ENCODE data around the gene HSD17B7. TPM values are rescaled to one million over a fixed set of nuclear protein-coding genes. Genes with fewer than 3 reads are reported as not detected.
"Not testable (repeated sequence)": the region's sequence is repeated elsewhere in the genome, so short reads cannot be mapped to it uniquely, and the experiment has no call there.

The HSD17B7 gene
- total RNA-seq, 5 donors from 2014 or later (not counting 1 experiment from before 2014, with no cell fraction given), result 22.0 to 29.6 (median 26.8) TPM

DNA sequence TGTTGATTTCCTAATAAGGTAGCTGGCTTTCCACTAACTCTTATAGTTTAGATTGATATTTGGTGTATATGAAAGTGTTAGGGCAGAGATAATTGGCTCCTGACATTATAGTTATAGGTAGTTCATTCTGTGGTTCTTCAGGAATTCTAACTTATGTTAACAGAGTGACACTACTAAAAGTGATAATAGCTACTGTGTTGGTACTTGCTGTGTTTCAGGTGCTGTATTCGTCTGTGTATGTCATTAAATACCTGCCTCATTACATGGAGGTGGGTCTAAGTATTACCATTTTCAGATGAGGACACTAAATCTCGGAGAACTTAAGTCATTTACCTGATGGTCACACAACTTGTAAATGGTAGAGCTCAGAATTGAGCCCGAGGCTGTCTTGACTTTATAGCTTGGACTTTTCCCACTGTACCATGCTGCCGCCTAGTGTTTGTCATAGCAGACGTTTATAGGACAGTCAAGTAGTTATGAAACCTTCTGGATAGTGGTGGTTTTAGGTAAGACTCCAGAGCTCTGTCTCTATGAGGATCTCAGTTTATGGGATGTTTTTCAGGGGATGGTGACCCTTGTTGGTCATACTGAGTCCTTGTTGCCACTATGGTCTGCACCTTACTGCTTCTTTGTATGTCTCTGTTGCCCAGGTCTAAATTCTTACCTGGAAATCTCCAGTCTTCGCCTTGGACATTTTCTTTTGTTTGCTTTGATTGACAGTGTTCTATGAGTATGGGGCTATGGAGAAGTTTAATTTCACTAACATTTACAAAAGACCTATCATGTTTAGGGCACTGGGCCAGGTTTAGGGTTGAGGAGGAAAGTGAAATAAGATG is 9.7 kb downstream of the HSD17B7 start:
- H3K4me3 Mint-ChIP-seq; POLR2A ChIA-PET; H3K27ac Mint-ChIP-seq; ATAC-seq (replicated peaks in 1 of 4); H3K9me3 ChIP-seq; H3K27me3 Mint-ChIP-seq; CTCF ChIA-PET; H3K4me1 ChIP-seq (ENCODE audit: control insufficient read depth in 1 of 2, extremely low read depth in 1 of 2, insufficient read depth in 2 of 2, low read length in 2 of 2); H3K27me3 ChIP-seq (replicated peaks in 1 of 2; ENCODE audit: control insufficient read depth in 2 of 2, extremely low read depth in 1 of 2, insufficient read depth in 2 of 2, low read length in 1 of 2); H3K27ac ChIP-seq (ENCODE audit: low read length); H3K9me3 Mint-ChIP-seq; H3K4me3 ChIP-seq (ENCODE audit: control insufficient read depth in 1 of 2, extremely low read depth in 1 of 2, low read length in 1 of 2): not testable (repeated sequence)
- Mint-ChIP-seq H3K4me1 (peaks cover 0 to 11% (median 6%) of the 10 kb centered on the region in 3 donors), H3K36me3 (peaks cover 62% of the 10 kb centered on the region)
- peaks cover 0 to 42% of the 10 kb centered on the region in 2 donors for H3K36me3 ChIP-seq (ENCODE audit: control insufficient read depth in 2 of 2, extremely low read depth in 1 of 2, insufficient read depth in 1 of 2, low read length in 1 of 2)
- DNase-seq, result peak in 1 of 35 experiments; percentile 9
- 75% methylated on average over 2 of the region's 6 CpGs for WGBS (ENCODE audit: insufficient coverage)

GRCh38 chr1:162807503-162807902 is 17.0 kb downstream of the HSD17B7 start:
- DNase-seq; H3K9me3 Mint-ChIP-seq; H3K27me3 Mint-ChIP-seq; H3K27ac ChIP-seq (ENCODE audit: low read length); H3K4me1 ChIP-seq (ENCODE audit: control insufficient read depth in 1 of 2, extremely low read depth in 1 of 2, insufficient read depth in 2 of 2, low read length in 2 of 2); H3K27ac Mint-ChIP-seq; H3K9me3 ChIP-seq; ATAC-seq (replicated peaks in 1 of 4); CTCF ChIA-PET; H3K27me3 ChIP-seq (replicated peaks in 1 of 2; ENCODE audit: control insufficient read depth in 2 of 2, extremely low read depth in 1 of 2, insufficient read depth in 2 of 2, low read length in 1 of 2); H3K4me3 ChIP-seq (ENCODE audit: control insufficient read depth in 1 of 2, extremely low read depth in 1 of 2, low read length in 1 of 2); H3K4me3 Mint-ChIP-seq; POLR2A ChIA-PET; H3K4me1 Mint-ChIP-seq: not testable (repeated sequence)
- no CpG with 5 or more reads among the region's 2 CpGs for WGBS (ENCODE audit: insufficient coverage)
- peaks cover 0 to 18% of the 10 kb centered on the region in 2 donors for H3K36me3 ChIP-seq (ENCODE audit: control insufficient read depth in 2 of 2, extremely low read depth in 1 of 2, insufficient read depth in 1 of 2, low read length in 1 of 2)
- peaks cover 74% of the 10 kb centered on the region for H3K36me3 Mint-ChIP-seq

DNA sequence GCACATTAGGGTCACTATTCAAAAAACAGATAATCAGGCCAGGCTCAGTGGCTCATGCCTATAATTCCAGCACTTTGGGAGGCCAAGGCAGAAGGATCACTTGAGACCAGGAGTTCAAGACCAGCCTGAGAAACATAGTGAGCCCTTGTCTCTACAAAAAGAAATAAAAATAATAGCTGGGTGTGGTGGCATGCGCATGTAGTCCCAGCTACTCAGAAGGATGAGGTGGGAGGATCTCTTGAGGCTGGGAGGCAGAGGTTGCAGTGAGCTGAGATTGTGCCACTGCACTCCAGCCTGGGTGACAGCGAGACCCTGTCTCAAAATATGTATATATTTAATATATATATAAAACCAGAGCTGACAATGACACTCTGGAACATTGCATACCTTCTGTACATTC is 21.9 kb downstream of the HSD17B7 start:
- H3K27me3 ChIP-seq (replicated peaks in 1 of 2; ENCODE audit: control insufficient read depth in 2 of 2, extremely low read depth in 1 of 2, insufficient read depth in 2 of 2, low read length in 1 of 2); H3K27ac Mint-ChIP-seq; H3K27ac ChIP-seq (ENCODE audit: low read length); H3K4me3 ChIP-seq (ENCODE audit: control insufficient read depth in 1 of 2, extremely low read depth in 1 of 2, low read length in 1 of 2); CTCF ChIA-PET; H3K4me1 ChIP-seq (ENCODE audit: control insufficient read depth in 1 of 2, extremely low read depth in 1 of 2, insufficient read depth in 2 of 2, low read length in 2 of 2); H3K4me3 Mint-ChIP-seq; H3K9me3 Mint-ChIP-seq; POLR2A ChIA-PET; H3K4me1 Mint-ChIP-seq; H3K9me3 ChIP-seq; DNase-seq; H3K36me3 ChIP-seq (ENCODE audit: control insufficient read depth in 2 of 2, extremely low read depth in 1 of 2, insufficient read depth in 1 of 2, low read length in 1 of 2); H3K27me3 Mint-ChIP-seq; ATAC-seq (replicated peaks in 1 of 4): not testable (repeated sequence)
- no CpG with 5 or more reads among the region's 2 CpGs for WGBS (ENCODE audit: insufficient coverage)
- H3K36me3 Mint-ChIP-seq, result peaks cover 35% of the 10 kb centered on the region

DNA sequence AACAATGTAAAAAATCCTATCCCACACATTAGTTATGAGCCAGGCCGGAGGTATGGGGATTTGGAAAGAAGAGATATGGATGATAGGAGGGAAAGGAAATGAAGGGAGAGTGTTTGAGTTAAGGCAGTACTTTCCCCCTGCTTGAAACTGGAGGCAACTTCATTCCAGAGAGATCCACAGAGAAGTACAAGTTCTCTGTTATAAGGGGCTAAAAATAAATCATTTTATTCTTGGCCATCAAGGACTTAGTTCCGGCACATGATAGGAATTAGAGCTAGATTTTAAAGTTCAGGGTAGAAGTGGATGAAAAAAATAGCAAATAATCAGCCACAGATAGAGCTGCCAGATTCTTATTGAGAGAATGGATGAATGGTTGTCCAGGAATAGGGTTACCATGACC is 27.6 kb downstream of the HSD17B7 start:
- ATAC-seq (replicated peaks in 1 of 4); H3K27ac Mint-ChIP-seq; H3K36me3 Mint-ChIP-seq; H3K4me3 Mint-ChIP-seq; H3K9me3 ChIP-seq; POLR2A ChIA-PET; H3K27ac ChIP-seq (ENCODE audit: low read length); H3K4me3 ChIP-seq (ENCODE audit: control insufficient read depth in 1 of 2, extremely low read depth in 1 of 2, low read length in 1 of 2); H3K9me3 Mint-ChIP-seq; DNase-seq; H3K36me3 ChIP-seq (ENCODE audit: control insufficient read depth in 2 of 2, extremely low read depth in 1 of 2, insufficient read depth in 1 of 2, low read length in 1 of 2); CTCF ChIA-PET: not testable (repeated sequence)
- peaks cover 9 to 11% of the 10 kb centered on the region in 2 experiments for H3K27me3 ChIP-seq (replicated peaks in 1 of 2; ENCODE audit: control insufficient read depth in 2 of 2, extremely low read depth in 1 of 2, insufficient read depth in 2 of 2, low read length in 1 of 2)
- H3K27me3 Mint-ChIP-seq, result peaks cover 12 to 16% of the 10 kb centered on the region in 2 donors
- peaks cover 13 to 17% (median 14%) of the 10 kb centered on the region in 3 donors for H3K4me1 Mint-ChIP-seq
- H3K4me1 ChIP-seq (ENCODE audit: control insufficient read depth in 1 of 2, extremely low read depth in 1 of 2, insufficient read depth in 2 of 2, low read length in 2 of 2), result peaks cover 0 to 11% of the 10 kb centered on the region in 2 experiments
- no CpG with 5 or more reads among the region's 2 CpGs for WGBS (ENCODE audit: insufficient coverage)

DNA sequence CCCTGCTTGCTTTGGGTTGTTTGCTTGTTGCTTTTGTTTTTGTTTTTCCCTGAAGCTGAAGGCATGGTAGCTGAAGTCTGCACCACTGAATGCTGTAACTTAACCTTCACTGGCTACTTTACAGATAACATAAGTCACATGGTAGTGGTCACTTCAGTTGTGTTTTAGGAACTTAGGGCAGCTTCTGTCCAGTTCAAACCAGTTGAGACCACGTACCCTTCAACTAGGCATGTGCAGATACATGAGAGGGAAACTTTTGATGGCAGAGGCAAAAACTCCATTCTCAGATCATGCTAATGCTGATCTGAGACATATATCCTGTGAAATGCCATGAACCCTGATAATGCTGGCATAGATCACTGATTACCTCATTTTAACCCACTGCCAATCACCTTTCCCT is 28.2 kb downstream of the HSD17B7 start:
- CTCF ChIA-PET; H3K36me3 Mint-ChIP-seq; POLR2A ChIA-PET; DNase-seq; H3K27ac ChIP-seq (ENCODE audit: low read length); ATAC-seq (replicated peaks in 1 of 4); H3K9me3 ChIP-seq; H3K27ac Mint-ChIP-seq; H3K36me3 ChIP-seq (ENCODE audit: control insufficient read depth in 2 of 2, extremely low read depth in 1 of 2, insufficient read depth in 1 of 2, low read length in 1 of 2); H3K4me3 ChIP-seq (ENCODE audit: control insufficient read depth in 1 of 2, extremely low read depth in 1 of 2, low read length in 1 of 2); H3K4me3 Mint-ChIP-seq; H3K9me3 Mint-ChIP-seq: not testable (repeated sequence)
- peaks cover 9 to 13% of the 10 kb centered on the region in 2 experiments for H3K27me3 ChIP-seq (replicated peaks in 1 of 2; ENCODE audit: control insufficient read depth in 2 of 2, extremely low read depth in 1 of 2, insufficient read depth in 2 of 2, low read length in 1 of 2)
- peaks cover 0 to 11% of the 10 kb centered on the region in 2 experiments for H3K4me1 ChIP-seq (ENCODE audit: control insufficient read depth in 1 of 2, extremely low read depth in 1 of 2, insufficient read depth in 2 of 2, low read length in 2 of 2)
- Mint-ChIP-seq H3K4me1 (peaks cover 16 to 17% (median 16%) of the 10 kb centered on the region in 3 donors), H3K27me3 (peaks cover 12 to 16% of the 10 kb centered on the region in 2 donors)
- WGBS (ENCODE audit: insufficient coverage), result no CpG with 5 or more reads among the region's 1 CpG

DNA sequence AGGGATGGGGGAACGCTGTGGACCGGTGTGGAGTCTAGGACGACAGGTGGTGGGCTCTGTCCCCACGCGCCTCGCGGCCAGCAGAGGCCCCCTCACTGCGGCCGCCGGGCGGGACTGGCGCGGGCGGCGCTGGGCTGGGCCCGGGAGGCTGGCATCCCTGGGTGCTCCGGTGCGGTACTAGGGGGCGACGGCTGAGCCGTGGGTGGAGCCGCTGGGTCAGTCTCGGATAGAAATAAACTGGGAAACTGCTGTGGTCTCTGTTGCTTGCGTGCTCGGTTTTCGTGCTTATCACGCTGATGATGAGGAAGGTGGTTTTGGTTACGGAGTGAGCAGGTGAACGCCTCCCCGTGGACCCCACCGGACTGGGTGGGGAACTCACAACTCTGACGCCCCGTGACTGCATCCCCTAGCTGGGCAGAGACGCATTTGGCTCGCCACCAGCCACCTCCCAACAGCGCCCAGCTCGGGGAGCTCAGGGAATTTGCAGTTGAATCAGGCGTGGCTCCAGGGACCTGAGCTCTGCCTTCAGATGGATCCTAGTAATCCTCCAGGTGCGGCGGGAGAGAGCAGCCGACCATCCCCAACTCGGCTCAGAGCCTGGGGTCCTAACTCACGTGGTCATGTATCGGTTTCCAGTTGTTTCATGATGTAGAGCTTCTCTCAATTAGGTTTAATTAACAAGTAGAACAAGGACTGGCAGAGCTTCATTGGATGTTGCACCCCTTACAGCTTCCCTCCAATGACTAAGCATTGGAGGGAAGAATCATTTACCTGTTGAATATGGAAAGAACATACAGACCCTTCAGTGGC is 32.1 kb downstream of the HSD17B7 start:
- Histone ChIP-seq H3K36me3 (ENCODE audit: control insufficient read depth in 2 of 2, extremely low read depth in 1 of 2, insufficient read depth in 1 of 2, low read length in 1 of 2) (no peaks in the 10 kb centered on the region), H3K27ac (ENCODE audit: low read length) (no peak overlapping the region), H3K4me3 (ENCODE audit: control insufficient read depth in 1 of 2, extremely low read depth in 1 of 2, low read length in 1 of 2) (peak overlapping the region in 1 of 2 donors; percentile 34), H3K9me3 (no peaks in the 10 kb centered on the region), H3K4me1 (ENCODE audit: control insufficient read depth in 1 of 2, extremely low read depth in 1 of 2, insufficient read depth in 2 of 2, low read length in 2 of 2) (peaks cover 0 to 11% of the 10 kb centered on the region in 2 experiments), H3K27me3 (replicated peaks in 1 of 2; ENCODE audit: control insufficient read depth in 2 of 2, extremely low read depth in 1 of 2, insufficient read depth in 2 of 2, low read length in 1 of 2) (peaks cover 12 to 15% of the 10 kb centered on the region in 2 experiments)
- DNase-seq, result peak in 5 of 35 experiments; percentile 1 to 13 (median 2)
- no peaks in the 10 kb centered on the region for H3K9me3 Mint-ChIP-seq
- peak; percentile 24 to 52 (median 48) for ATAC-seq (replicated peaks in 1 of 4)
- ChIA-PET POLR2A (no interaction called here), CTCF (interaction anchor here in 1 of 2 donors (1.4 kb wide), 1 partner anchor 25 kb away, joined by 4 read pairs; no protein-coding TSS in a partner anchor)
- peak overlapping the region; percentile 34 to 69 for H3K27ac Mint-ChIP-seq
- H3K4me1 Mint-ChIP-seq, result peaks cover 16 to 17% (median 16%) of the 10 kb centered on the region in 3 donors
- H3K4me3 Mint-ChIP-seq, result peak overlapping the region; percentile 43 to 65 (median 64)
- H3K36me3 Mint-ChIP-seq, result peaks cover 5% of the 10 kb centered on the region
- 10% methylated on average over 37 of the region's 44 CpGs for WGBS (ENCODE audit: insufficient coverage)
- H3K27me3 Mint-ChIP-seq, result peaks cover 27 to 33% of the 10 kb centered on the region in 2 donors
